ENCODE measurements around the gene HMGCLL1. TPM values are rescaled to one million over a fixed set of nuclear protein-coding genes. Genes with fewer than 3 reads are reported as not detected.

HMGCLL1 gene
- total and polyA plus RNA-seq, 2 donors (not counting 1 experiment from before 2014, with no cell fraction given) = not detected

GRCh38 chr6:55621244-55621643, 42.3 kb upstream of the HMGCLL1 start:
- TF ChIP-seq, protein P1, sequence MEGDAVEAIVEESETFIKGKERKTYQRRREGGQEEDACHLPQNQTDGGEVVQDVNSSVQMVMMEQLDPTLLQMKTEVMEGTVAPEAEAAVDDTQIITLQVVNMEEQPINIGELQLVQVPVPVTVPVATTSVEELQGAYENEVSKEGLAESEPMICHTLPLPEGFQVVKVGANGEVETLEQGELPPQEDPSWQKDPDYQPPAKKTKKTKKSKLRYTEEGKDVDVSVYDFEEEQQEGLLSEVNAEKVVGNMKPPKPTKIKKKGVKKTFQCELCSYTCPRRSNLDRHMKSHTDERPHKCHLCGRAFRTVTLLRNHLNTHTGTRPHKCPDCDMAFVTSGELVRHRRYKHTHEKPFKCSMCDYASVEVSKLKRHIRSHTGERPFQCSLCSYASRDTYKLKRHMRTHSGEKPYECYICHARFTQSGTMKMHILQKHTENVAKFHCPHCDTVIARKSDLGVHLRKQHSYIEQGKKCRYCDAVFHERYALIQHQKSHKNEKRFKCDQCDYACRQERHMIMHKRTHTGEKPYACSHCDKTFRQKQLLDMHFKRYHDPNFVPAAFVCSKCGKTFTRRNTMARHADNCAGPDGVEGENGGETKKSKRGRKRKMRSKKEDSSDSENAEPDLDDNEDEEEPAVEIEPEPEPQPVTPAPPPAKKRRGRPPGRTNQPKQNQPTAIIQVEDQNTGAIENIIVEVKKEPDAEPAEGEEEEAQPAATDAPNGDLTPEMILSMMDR (IDR thresholded peaks at IDR 0.05) = no peak
- no peak for TF ChIP-seq EZH2 (IDR thresholded peaks at IDR 0.05; ENCODE audit: borderline replicate concordance, insufficient read depth, low read depth, low read length, poor library complexity, severe bottlenecking)
- ChIA-PET POLR2A (no interaction called here), CTCF (no interaction called here)
- Histone ChIP-seq H3K79me2 (ENCODE audit: control insufficient read depth, insufficient read depth, low read length) (no peaks in the 10 kb centered on the region), H3K9me3 (ENCODE audit: control extremely low read depth in 1 of 3, control insufficient read depth in 2 of 3, insufficient read depth in 1 of 3, low read length in 2 of 3) (no peaks in the 10 kb centered on the region), H3K4me3 (ENCODE audit: control extremely low read depth in 1 of 5, extremely low read depth in 1 of 5, insufficient read depth in 1 of 5, low read depth in 2 of 5, low read length in 4 of 5) (no peak overlapping the region), H3K36me3 (replicated peaks in 1 of 2; ENCODE audit: control extremely low read depth in 1 of 2, control insufficient read depth in 1 of 2, extremely low read depth in 1 of 2, insufficient read depth in 2 of 2, low read length in 1 of 2) (no peaks in the 10 kb centered on the region), H3K27ac (ENCODE audit: low read length in 2 of 2) (no peak overlapping the region), H2AFZ (ENCODE audit: insufficient read depth, low read depth, low read length, poor library complexity, severe bottlenecking) (no peak overlapping the region), H4K20me1 (ENCODE audit: control insufficient read depth, insufficient read depth, low read length, poor library complexity, severe bottlenecking) (no peaks in the 10 kb centered on the region), H3K27me3 (replicated peaks in 1 of 4; ENCODE audit: control extremely low read depth in 1 of 4, control insufficient read depth in 3 of 4, insufficient read depth in 4 of 4, low read length in 3 of 4) (no peaks in the 10 kb centered on the region), H3K4me2 (replicated peaks; ENCODE audit: low read depth, low read length, poor library complexity, severe bottlenecking) (no peak overlapping the region), H3K4me1 (ENCODE audit: control insufficient read depth in 2 of 2, insufficient read depth in 2 of 2, low read length in 2 of 2) (no peaks in the 10 kb centered on the region), H3K9ac (ENCODE audit: low read length) (no peak overlapping the region)
- DNase-seq (no peak), ATAC-seq (ENCODE audit: low read depth) (no peak)
- WGBS (ENCODE audit: insufficient coverage) = 100% methylated on average over 2 of the region's 3 CpGs
- Mint-ChIP-seq H3K27ac (no peak overlapping the region), H3K9me3 (ENCODE audit: insufficient read depth) (peaks cover 2% of the 10 kb centered on the region), H3K4me3 (no peak overlapping the region), H3K4me1 (no peaks in the 10 kb centered on the region), H3K27me3 (no peaks in the 10 kb centered on the region)
- intact Hi-C loops (cut with micrococcal nuclease) = no loop called here

DNA sequence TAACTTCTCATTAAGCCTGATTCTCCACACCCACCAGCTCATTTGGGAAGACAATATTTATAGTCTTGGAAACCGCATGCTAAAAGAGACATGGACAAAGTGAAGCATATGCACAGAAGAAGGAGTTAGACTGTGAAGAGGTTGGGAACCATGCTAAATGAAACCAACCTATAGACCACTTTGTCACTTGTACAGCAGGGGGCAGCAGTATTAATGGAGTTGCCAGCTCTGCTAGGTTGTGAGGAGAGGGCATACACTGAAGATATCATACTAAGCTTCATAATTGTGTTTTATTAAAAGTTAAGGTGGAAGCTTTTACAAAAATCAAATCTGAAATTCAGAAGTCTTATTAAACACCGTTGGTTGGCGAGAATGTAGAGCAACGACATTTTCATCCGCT, 38.3 kb upstream of the HMGCLL1 start:
- no peak for ATAC-seq (ENCODE audit: low read depth)
- Histone ChIP-seq H3K36me3 (replicated peaks in 1 of 2; ENCODE audit: control extremely low read depth in 1 of 2, control insufficient read depth in 1 of 2, extremely low read depth in 1 of 2, insufficient read depth in 2 of 2, low read length in 1 of 2) (no peaks in the 10 kb centered on the region), H3K27ac (ENCODE audit: low read length in 2 of 2) (no peak overlapping the region), H3K9me3 (ENCODE audit: control extremely low read depth in 1 of 3, control insufficient read depth in 2 of 3, insufficient read depth in 1 of 3, low read length in 2 of 3) (no peaks in the 10 kb centered on the region), H3K4me3 (ENCODE audit: control extremely low read depth in 1 of 5, extremely low read depth in 1 of 5, insufficient read depth in 1 of 5, low read depth in 2 of 5, low read length in 4 of 5) (no peak overlapping the region), H3K4me1 (ENCODE audit: control insufficient read depth in 2 of 2, insufficient read depth in 2 of 2, low read length in 2 of 2) (no peaks in the 10 kb centered on the region), H3K79me2 (ENCODE audit: control insufficient read depth, insufficient read depth, low read length) (no peaks in the 10 kb centered on the region), H2AFZ (ENCODE audit: insufficient read depth, low read depth, low read length, poor library complexity, severe bottlenecking) (no peak overlapping the region), H3K27me3 (replicated peaks in 1 of 4; ENCODE audit: control extremely low read depth in 1 of 4, control insufficient read depth in 3 of 4, insufficient read depth in 4 of 4, low read length in 3 of 4) (no peaks in the 10 kb centered on the region), H3K9ac (ENCODE audit: low read length) (no peak overlapping the region), H3K4me2 (replicated peaks; ENCODE audit: low read depth, low read length, poor library complexity, severe bottlenecking) (no peak overlapping the region), H4K20me1 (ENCODE audit: control insufficient read depth, insufficient read depth, low read length, poor library complexity, severe bottlenecking) (no peaks in the 10 kb centered on the region)
- TF ChIP-seq, protein P1 (IDR thresholded peaks at IDR 0.05) = no peak
- no peak for TF ChIP-seq EZH2 (IDR thresholded peaks at IDR 0.05; ENCODE audit: borderline replicate concordance, insufficient read depth, low read depth, low read length, poor library complexity, severe bottlenecking)
- Mint-ChIP-seq H3K27ac (no peak overlapping the region), H3K4me3 (no peak overlapping the region), H3K9me3 (ENCODE audit: insufficient read depth) (peaks cover 5% of the 10 kb centered on the region), H3K27me3 (no peaks in the 10 kb centered on the region), H3K4me1 (no peaks in the 10 kb centered on the region)
- WGBS (ENCODE audit: insufficient coverage) = no CpG with 5 or more reads among the region's 5 CpGs
- CTCF ChIA-PET = no interaction called here
- intact Hi-C loops (cut with micrococcal nuclease) = no loop called here
- DNase-seq = no peak
- POLR2A ChIA-PET = no interaction called here
